ENCODE measurements around the gene DPP4. TPM values are rescaled to one million over a fixed set of nuclear protein-coding genes. Genes with fewer than 3 reads are reported as not detected.

The DPP4 gene
- total RNA-seq, 1 donor from 2014 or later = 3.2 TPM

- no peak for DNase-seq
Measured at GRCh38 chr2:162085090-162085891, 11.3 kb upstream of the DPP4 start.

GRCh38 chr2:162084536-162084935 is 10.5 kb upstream of the DPP4 start:
- DNase-seq = no peak

- DNase-seq = no peak
Measured at GRCh38 chr2:162082681-162083080, 8.7 kb upstream of the DPP4 start.

DNA sequence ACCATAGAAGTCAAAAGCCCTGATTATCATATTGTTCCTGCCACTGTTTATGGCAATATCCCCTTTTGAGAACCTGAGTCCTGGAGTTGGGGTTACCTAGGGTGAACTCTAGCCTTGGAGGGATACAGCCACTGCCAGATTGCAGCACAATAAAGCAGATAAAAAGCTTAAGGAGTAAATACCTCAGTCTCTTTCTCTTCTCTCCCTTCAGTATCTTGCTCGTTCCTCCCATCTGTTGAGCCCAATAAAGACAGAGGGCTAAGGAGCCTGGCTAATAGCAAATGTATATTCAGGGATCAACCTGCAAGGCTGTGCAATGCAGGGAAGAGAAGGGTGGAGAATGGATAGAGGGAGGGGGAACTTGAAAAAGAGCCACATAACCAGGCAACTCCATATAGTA is 8.0 kb upstream of the DPP4 start:
- DNase-seq = no peak

DNA sequence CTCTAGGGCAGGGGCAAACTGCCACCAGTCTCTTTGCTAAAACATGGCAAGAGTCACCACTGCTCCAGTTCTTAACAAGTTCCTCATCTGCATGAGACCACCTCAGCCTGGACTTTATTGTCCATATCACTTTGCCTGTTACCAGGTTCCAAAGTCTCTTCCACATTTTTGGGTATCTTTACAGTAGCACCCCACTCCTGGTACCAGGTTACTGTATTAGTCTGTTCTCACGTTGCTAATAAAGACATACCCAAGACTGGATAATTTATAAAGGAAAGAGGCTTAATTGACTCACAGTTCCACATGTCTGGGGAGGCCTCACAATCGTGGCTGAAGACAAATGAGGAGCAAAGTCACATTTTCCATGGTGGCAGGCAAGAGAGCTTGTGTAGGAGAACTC is 5.5 kb upstream of the DPP4 start:
- DNase-seq = no peak

GRCh38 chr2:162075689-162076132 is 1.7 kb upstream of the DPP4 start:
- DNase-seq = no peak

GRCh38 chr2:162074928-162075688 is 1.1 kb upstream of the DPP4 start:
- no peak for DNase-seq

GRCh38 chr2:162074632-162074895 is 549 bp upstream of the DPP4 start:
- no peak for DNase-seq

- DNase-seq = peak; percentile 52
Measured at GRCh38 chr2:162072976-162073887, 783 bp downstream of the DPP4 start.

DNA sequence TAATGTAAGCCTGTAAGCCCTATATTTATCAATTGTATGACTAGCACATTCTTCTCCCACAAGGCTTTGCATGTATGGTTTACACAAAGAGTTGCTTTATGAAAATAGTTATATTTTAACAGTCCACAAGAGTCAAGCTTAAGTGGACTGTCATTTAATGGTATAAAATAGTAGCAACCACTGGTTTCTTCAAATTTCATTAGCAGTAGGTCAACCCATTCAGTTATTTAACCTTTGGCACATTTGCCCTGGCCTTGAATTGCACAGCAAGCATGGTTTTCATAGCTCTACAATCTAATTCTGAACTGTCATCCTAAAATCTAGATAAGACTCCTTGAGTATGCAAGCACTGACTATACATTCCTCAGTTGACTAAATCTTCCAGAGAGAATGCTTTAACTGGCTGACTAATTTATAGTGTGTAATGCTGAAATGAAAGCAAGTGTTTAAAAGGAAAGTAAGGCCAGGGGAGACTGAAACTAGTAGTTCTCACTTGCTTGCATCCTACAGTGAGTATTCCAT is 1.8 kb downstream of the DPP4 start:
- DNase-seq = no peak

DNA sequence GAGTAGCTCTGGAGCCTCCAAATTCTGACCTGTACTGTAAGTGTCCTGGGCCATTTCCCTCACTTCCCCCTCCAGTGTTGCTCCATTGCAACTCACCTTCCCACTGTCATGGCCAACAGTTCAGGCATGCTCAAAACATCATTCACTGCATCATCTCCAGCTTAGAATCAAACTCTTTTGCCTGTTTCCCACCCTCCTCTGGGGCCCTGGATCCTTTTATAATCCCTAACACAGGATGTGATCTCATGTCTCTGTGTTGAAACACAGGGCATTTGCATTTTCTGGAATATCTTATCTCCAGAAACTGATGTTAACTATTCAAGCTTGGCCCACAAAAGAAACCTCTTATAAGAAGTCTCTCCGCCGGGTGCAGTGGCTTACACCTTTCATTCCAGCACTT is 3.0 kb downstream of the DPP4 start:
- DNase-seq = no peak

DNA sequence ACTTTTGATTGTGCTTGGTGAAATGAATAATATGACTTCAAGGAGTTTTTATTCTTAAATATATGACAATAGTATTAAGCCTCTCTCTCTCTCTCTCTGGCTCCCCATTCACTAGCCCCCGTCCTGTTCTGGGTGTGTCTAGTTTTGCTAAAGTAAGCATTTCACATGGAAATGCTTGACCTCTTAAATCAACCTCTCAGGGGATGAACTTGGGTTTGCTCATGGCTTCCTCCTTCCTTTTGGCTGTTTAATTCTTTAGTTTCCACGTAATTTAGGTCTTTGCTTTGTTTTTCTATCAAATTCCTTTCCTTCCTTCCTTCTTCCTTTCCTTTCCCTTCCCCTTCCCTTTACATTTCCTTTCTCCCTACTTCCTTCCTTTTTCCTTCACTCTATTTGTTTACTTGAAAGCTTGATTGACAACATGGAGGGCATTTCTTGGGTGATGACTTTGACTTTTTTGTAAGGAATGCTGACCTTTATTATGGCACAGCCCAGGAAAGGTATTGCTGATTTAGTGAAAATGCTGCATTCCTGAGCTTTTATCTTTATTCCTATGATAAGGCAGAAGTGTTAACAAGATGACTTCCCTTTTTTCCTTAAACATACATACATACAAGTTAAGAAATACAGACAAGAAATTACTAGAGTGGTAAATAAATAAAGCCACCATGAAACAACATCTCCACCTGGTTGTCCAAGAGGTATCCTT is 3.6 kb downstream of the DPP4 start:
- no peak for DNase-seq

- DNase-seq = no peak
Measured at GRCh38 chr2:162069267-162069903, 4.6 kb downstream of the DPP4 start.

GRCh38 chr2:162067596-162067995 is 6.4 kb downstream of the DPP4 start:
- DNase-seq = no peak

- no peak for DNase-seq
Measured at GRCh38 chr2:162065767-162066166, 8.2 kb downstream of the DPP4 start.

GRCh38 chr2:162063899-162064298 is 10.1 kb downstream of the DPP4 start:
- no peak for DNase-seq

GRCh38 chr2:162063281-162063680 is 10.7 kb downstream of the DPP4 start:
- DNase-seq = no peak

DNA sequence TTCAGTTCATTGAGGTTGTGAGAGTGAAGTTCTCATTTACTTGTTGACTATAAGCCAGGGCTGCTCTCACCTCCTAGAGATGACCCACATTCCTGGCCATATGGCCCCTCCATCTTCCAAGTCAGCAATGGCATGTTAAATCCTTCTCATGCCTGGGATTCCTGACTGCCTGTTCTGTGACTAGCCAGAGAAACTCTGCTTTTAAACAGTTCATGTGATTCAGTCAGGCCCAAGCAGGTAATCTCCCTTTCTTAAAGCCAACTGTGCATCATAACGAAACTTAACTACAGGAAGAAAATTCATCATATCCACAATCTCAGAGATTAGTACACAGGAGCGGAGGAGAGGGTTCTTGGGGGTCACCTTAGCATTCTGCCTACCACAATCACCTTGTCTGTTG is 11.5 kb downstream of the DPP4 start:
- no peak for DNase-seq

DNA sequence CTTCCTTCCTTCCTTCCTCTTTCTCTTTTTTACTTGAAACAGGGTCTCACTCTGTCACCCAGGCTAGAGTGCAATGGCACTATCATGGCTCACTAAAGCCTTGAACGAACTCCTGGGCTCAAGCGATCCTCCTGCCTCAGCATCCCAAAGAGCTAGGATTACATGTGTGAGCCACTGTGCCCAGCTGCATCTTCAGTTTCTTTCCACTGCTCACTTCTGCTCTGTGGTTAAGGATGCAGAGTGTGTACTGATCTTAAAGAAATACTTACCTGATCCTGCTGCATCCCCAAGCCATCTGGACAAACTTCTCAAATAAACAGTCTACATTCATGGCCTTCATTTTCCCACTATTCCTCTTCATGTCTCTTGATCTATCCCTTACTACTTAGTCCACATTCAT is 13.0 kb downstream of the DPP4 start:
- no peak for DNase-seq

GRCh38 chr2:162060532-162060931 is 13.5 kb downstream of the DPP4 start:
- DNase-seq = no peak

DNA sequence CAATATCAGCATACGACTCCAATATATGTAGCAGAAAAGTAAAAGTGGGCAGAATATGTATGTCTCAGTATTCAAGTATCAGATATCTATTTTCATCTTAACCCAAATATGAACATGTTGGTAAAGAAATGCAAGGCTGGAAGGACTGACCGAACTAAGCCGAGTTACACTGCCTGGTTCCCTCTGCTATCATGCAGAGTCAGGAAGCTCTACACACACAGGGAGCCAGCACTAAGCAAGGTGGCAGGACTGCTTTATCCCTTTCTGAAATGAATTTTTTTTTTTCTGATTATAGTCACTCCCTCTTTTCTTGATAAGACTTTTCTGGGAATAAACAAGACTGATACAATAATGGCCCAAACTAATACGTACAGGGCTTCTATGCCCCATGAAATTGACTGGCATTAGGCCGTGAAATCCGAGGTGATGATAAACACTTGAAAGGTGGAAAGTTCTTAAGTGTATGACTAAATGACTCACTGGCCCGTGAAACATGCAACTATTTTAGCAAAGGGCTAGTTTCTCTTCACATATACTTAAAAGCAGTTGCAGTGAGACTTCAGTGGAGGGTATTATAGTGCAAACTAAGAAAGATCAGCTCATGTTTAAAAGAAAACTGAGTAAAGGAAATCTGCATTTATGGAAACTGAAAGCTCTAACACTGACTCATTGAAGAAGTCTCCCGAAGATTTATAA is 14.9 kb downstream of the DPP4 start:
- no peak for DNase-seq

All from tongue (tissue), 2 donors.